ENCODE data around the gene NINJ1.

NINJ1 gene

DNA sequence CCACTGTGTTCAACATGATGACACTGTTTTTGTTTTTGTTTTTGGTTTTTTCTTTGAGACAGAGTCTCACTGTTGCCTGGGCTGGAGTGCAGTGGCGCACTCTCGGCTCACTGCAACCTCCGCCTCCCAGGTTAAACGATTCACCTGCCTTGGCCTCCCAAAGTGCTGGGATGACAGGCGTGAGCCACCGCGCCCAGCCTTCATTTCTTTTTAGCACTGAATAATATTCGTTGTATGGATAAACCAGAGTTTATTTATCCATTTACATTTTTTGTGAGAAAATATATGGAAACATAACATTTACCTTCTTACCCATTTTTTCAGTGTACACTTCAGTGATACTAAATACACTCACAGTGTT is 33.8 kb downstream of the NINJ1 start:
- Histone ChIP-seq H4K8ac (ENCODE audit: low read depth, low read length) (no peak overlapping the region), H4K91ac (ENCODE audit: low read depth, low read length) (no peak overlapping the region), H2AK5ac (ENCODE audit: low read length) (no peak overlapping the region), H3K27me3 (ENCODE audit: insufficient read depth, low read length) (no peaks in the 10 kb centered on the region), H3K79me1 (ENCODE audit: low read length) (peaks cover 5% of the 10 kb centered on the region), H2BK120ac (ENCODE audit: insufficient read depth, low read length, poor library complexity) (no peak overlapping the region), H2BK5ac (ENCODE audit: low read depth, low read length, poor library complexity) (no peak overlapping the region), H3K36me3 (ENCODE audit: control insufficient read depth in 1 of 2, insufficient read depth in 2 of 2, low read length in 2 of 2) (no peaks in the 10 kb centered on the region), H2AFZ (ENCODE audit: insufficient read depth, low read length, poor library complexity) (no peak overlapping the region), H3K9me3 (ENCODE audit: insufficient read depth, low read depth, low read length) (peaks cover 1% of the 10 kb centered on the region), H3K27ac (ENCODE audit: low read depth, low read length) (no peak overlapping the region), H3K4me1 (ENCODE audit: control insufficient read depth in 1 of 2, insufficient read depth in 2 of 2, low read length in 2 of 2) (peaks cover 8 to 15% of the 10 kb centered on the region in 2 experiments), H3K4me2 (ENCODE audit: low read length) (no peak overlapping the region), H4K12ac (ENCODE audit: low read depth, low read length) (no peak overlapping the region), H3K23ac (ENCODE audit: low read length) (no peak overlapping the region), H3K4ac (ENCODE audit: low read depth, low read length) (no peak overlapping the region), H3K4me3 (ENCODE audit: low read depth, low read length) (no peak overlapping the region), H3K18ac (ENCODE audit: low read length) (no peak overlapping the region), H3K79me2 (ENCODE audit: control insufficient read depth, insufficient read depth, low read length, poor library complexity) (peaks cover 2% of the 10 kb centered on the region), H2BK12ac (ENCODE audit: low read length) (no peak overlapping the region), H3K14ac (ENCODE audit: low read length) (no peak overlapping the region), H3K9ac (ENCODE audit: low read length) (no peak overlapping the region)
- WGBS (ENCODE audit: extremely low coverage, insufficient coverage, insufficient read length) = no CpG with 5 or more reads among the region's 8 CpGs
- no peak for DNase-seq

DNA sequence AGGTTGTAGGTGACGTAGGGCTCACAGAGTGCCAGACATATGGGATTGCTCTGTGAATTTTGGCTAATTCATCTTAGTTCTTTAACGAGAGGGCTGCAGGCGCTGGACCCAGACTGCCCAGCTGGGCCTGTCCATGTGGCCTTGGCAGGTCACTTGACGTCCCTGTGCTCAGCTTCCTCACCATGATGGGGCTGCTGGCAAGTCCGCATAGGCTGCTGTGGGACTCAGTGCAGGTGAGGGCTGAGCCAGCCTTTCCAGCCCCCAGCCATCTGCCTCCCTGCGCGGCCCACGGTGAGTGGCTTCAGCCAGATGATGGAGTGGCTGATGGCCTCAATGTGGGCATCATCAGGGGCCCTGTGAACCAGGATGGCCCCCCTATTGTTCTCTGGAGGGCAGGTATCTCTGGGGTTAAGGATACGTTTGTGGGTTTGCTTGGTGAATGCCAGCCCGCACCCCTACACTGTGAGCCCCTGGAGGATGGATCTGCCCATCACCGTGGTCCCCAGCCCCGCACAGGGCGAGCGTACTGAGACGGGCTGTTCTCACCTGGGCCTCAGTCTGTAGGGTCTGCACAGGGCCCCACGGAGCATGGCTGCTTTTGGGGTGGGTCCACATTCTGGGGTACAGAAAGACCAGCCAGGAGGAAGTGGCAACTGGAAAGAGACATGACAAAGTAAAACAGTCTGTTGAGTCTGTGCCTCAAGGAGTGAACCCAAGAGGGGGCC is 34.3 kb downstream of the NINJ1 start:
- H3K9ac ChIP-seq (ENCODE audit: low read length) = no peak overlapping the region
- H3K27me3 ChIP-seq (ENCODE audit: insufficient read depth, low read length) = no peaks in the 10 kb centered on the region
- no peak overlapping the region for H2BK5ac ChIP-seq (ENCODE audit: low read depth, low read length, poor library complexity)
- H2AK5ac ChIP-seq (ENCODE audit: low read length) = no peak overlapping the region
- H2AFZ ChIP-seq (ENCODE audit: insufficient read depth, low read length, poor library complexity) = no peak overlapping the region
- WGBS (ENCODE audit: extremely low coverage, insufficient coverage, insufficient read length) = no CpG with 5 or more reads among the region's 16 CpGs
- H3K4ac ChIP-seq (ENCODE audit: low read depth, low read length) = no peak overlapping the region
- DNase-seq = no peak
- H4K12ac ChIP-seq (ENCODE audit: low read depth, low read length) = no peak overlapping the region
- H4K91ac ChIP-seq (ENCODE audit: low read depth, low read length) = no peak overlapping the region
- H3K4me3 ChIP-seq (ENCODE audit: low read depth, low read length) = no peak overlapping the region
- H3K9me3 ChIP-seq (ENCODE audit: insufficient read depth, low read depth, low read length) = peaks cover 1% of the 10 kb centered on the region
- no peak overlapping the region for H3K18ac ChIP-seq (ENCODE audit: low read length)
- no peak overlapping the region for H4K8ac ChIP-seq (ENCODE audit: low read depth, low read length)
- no peak overlapping the region for H2BK120ac ChIP-seq (ENCODE audit: insufficient read depth, low read length, poor library complexity)
- H3K4me2 ChIP-seq (ENCODE audit: low read length) = no peak overlapping the region
- H2BK12ac ChIP-seq (ENCODE audit: low read length) = no peak overlapping the region
- H3K79me1 ChIP-seq (ENCODE audit: low read length) = peaks cover 10% of the 10 kb centered on the region
- no peak overlapping the region for H3K23ac ChIP-seq (ENCODE audit: low read length)
- no peak overlapping the region for H3K14ac ChIP-seq (ENCODE audit: low read length)
- H3K27ac ChIP-seq (ENCODE audit: low read depth, low read length) = no peak overlapping the region
- peaks cover 13 to 18% of the 10 kb centered on the region in 2 experiments for H3K4me1 ChIP-seq (ENCODE audit: control insufficient read depth in 1 of 2, insufficient read depth in 2 of 2, low read length in 2 of 2)
- no peaks in the 10 kb centered on the region for H3K36me3 ChIP-seq (ENCODE audit: control insufficient read depth in 1 of 2, insufficient read depth in 2 of 2, low read length in 2 of 2)
- H3K79me2 ChIP-seq (ENCODE audit: control insufficient read depth, insufficient read depth, low read length, poor library complexity) = peaks cover 4% of the 10 kb centered on the region

DNA sequence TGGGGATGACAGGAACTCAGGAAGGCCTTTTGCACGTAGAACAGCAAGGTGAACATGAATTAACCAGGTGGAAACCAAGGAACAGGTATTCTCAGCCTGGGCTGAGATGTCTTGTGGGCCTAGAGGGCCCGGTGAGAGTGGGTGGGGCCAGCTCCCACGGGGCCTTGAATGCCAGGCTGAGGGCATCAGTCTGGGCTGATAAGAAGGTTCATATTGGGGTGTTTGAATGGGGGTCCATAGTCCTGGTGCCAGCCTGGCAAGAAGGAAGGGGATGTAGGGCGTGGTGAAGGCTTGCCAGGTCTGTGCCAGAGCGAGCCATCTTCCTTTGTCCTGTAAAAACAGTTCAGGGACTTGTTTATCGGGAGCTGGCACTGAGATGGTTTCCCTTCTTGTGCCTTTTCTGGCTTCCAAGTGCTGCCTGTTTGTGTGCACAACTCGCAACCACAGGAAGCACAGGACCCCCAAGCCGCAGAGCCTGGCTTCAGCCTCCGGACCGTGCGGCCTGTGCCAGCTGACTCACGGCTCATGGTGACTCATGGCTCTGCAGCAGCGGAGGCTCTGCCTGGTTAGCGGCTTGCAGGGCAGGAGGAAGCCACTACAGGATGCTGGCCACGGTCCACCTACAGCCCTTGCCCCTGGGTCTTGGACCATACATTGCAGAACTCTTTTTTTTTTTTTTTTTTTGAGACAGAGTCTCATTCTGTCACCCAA is 35.7 kb downstream of the NINJ1 start:
- no peak overlapping the region for H3K27ac ChIP-seq (ENCODE audit: low read depth, low read length)
- WGBS (ENCODE audit: extremely low coverage, insufficient coverage, insufficient read length) = no CpG with 5 or more reads among the region's 15 CpGs

DNA sequence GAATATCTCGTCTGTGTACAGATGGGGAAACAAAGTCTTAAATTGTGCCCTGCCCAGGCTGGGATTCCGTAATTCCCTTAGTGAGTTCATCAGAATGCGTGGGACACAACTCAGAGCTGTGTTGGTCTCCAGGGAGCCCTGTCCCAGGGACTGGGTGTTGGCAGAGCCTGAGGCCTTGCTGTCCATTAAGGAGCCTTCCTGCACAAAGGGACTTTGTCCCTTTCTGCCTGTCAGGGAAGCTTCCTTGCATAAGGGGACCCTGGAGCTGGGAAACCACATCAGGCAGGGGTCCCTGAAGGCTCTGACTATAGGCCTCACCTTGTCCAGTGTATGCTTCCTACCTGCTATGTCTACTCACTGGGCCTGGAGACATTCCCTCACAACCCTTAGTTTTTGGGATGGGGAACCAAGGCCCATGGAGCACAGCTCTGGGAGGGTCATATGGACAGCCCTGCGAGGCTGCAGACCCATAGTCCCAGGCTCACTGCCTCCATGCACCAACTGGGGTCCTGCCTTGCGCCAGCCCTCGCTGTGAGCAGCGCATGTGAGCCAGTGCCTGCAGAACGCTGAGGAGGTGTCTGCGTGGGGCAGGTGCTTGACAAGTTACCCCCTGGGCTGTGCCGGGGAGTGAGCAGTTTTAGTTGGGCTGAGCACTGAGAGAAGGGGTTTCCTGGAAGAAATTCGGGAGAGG is 36.4 kb downstream of the NINJ1 start:
- DNase-seq = no peak
- no peak overlapping the region for H4K91ac ChIP-seq (ENCODE audit: low read depth, low read length)
- peaks cover 15 to 18% of the 10 kb centered on the region in 2 experiments for H3K4me1 ChIP-seq (ENCODE audit: control insufficient read depth in 1 of 2, insufficient read depth in 2 of 2, low read length in 2 of 2)
- H3K4ac ChIP-seq (ENCODE audit: low read depth, low read length) = no peak overlapping the region
- H3K4me2 ChIP-seq (ENCODE audit: low read length) = no peak overlapping the region
- H3K9me3 ChIP-seq (ENCODE audit: insufficient read depth, low read depth, low read length) = peaks cover 2% of the 10 kb centered on the region
- H2AFZ ChIP-seq (ENCODE audit: insufficient read depth, low read length, poor library complexity) = no peak overlapping the region
- no peaks in the 10 kb centered on the region for H3K36me3 ChIP-seq (ENCODE audit: control insufficient read depth in 1 of 2, insufficient read depth in 2 of 2, low read length in 2 of 2)
- H2AK5ac ChIP-seq (ENCODE audit: low read length) = no peak overlapping the region
- H3K27me3 ChIP-seq (ENCODE audit: insufficient read depth, low read length) = no peaks in the 10 kb centered on the region
- H4K12ac ChIP-seq (ENCODE audit: low read depth, low read length) = no peak overlapping the region
- no peak overlapping the region for H3K4me3 ChIP-seq (ENCODE audit: low read depth, low read length)
- no CpG with 5 or more reads among the region's 11 CpGs for WGBS (ENCODE audit: extremely low coverage, insufficient coverage, insufficient read length)
- no peak overlapping the region for H3K27ac ChIP-seq (ENCODE audit: low read depth, low read length)
- H3K9ac ChIP-seq (ENCODE audit: low read length) = no peak overlapping the region
- no peak overlapping the region for H4K8ac ChIP-seq (ENCODE audit: low read depth, low read length)
- peaks cover 4% of the 10 kb centered on the region for H3K79me2 ChIP-seq (ENCODE audit: control insufficient read depth, insufficient read depth, low read length, poor library complexity)
- no peak overlapping the region for H2BK120ac ChIP-seq (ENCODE audit: insufficient read depth, low read length, poor library complexity)
- H2BK12ac ChIP-seq (ENCODE audit: low read length) = no peak overlapping the region
- H3K14ac ChIP-seq (ENCODE audit: low read length) = no peak overlapping the region
- H3K79me1 ChIP-seq (ENCODE audit: low read length) = peaks cover 13% of the 10 kb centered on the region
- H3K18ac ChIP-seq (ENCODE audit: low read length) = no peak overlapping the region
- H2BK5ac ChIP-seq (ENCODE audit: low read depth, low read length, poor library complexity) = no peak overlapping the region
- no peak overlapping the region for H3K23ac ChIP-seq (ENCODE audit: low read length)

More for the DNA sequence above, 35.7 kb downstream of the NINJ1 start:
- no peak overlapping the region for H3K4ac ChIP-seq (ENCODE audit: low read depth, low read length)
- no peak overlapping the region for H3K4me2 ChIP-seq (ENCODE audit: low read length)
- no peak overlapping the region for H3K4me3 ChIP-seq (ENCODE audit: low read depth, low read length)
- H3K4me1 ChIP-seq (ENCODE audit: control insufficient read depth in 1 of 2, insufficient read depth in 2 of 2, low read length in 2 of 2) = peaks cover 15 to 18% of the 10 kb centered on the region in 2 experiments
- no peak overlapping the region for H3K23ac ChIP-seq (ENCODE audit: low read length)
- no peaks in the 10 kb centered on the region for H3K36me3 ChIP-seq (ENCODE audit: control insufficient read depth in 1 of 2, insufficient read depth in 2 of 2, low read length in 2 of 2)
- no peak overlapping the region for H2AFZ ChIP-seq (ENCODE audit: insufficient read depth, low read length, poor library complexity)
- H4K12ac ChIP-seq (ENCODE audit: low read depth, low read length) = no peak overlapping the region
- H2BK120ac ChIP-seq (ENCODE audit: insufficient read depth, low read length, poor library complexity) = no peak overlapping the region
- no peak overlapping the region for H2AK5ac ChIP-seq (ENCODE audit: low read length)
- no peak overlapping the region for H2BK5ac ChIP-seq (ENCODE audit: low read depth, low read length, poor library complexity)
- H3K14ac ChIP-seq (ENCODE audit: low read length) = no peak overlapping the region
- no peak overlapping the region for H3K18ac ChIP-seq (ENCODE audit: low read length)
- H3K27me3 ChIP-seq (ENCODE audit: insufficient read depth, low read length) = no peaks in the 10 kb centered on the region
- H3K9ac ChIP-seq (ENCODE audit: low read length) = no peak overlapping the region
- H2BK12ac ChIP-seq (ENCODE audit: low read length) = no peak overlapping the region
- no peak overlapping the region for H4K8ac ChIP-seq (ENCODE audit: low read depth, low read length)
- H4K91ac ChIP-seq (ENCODE audit: low read depth, low read length) = no peak overlapping the region
- peak; percentile 70 to 76 for DNase-seq
- peaks cover 4% of the 10 kb centered on the region for H3K79me2 ChIP-seq (ENCODE audit: control insufficient read depth, insufficient read depth, low read length, poor library complexity)
- H3K79me1 ChIP-seq (ENCODE audit: low read length) = peaks cover 13% of the 10 kb centered on the region
- peaks cover 1% of the 10 kb centered on the region for H3K9me3 ChIP-seq (ENCODE audit: insufficient read depth, low read depth, low read length)
